Measurements from ENCODE around the gene WWOX. TPM values are rescaled to one million over a fixed set of nuclear protein-coding genes. Genes with fewer than 3 reads are reported as not detected.
A peak's percentile ranks its signal among the peaks of the same experiment; 100 is the strongest.
"Not testable (repeated sequence)": the region's sequence is repeated elsewhere in the genome, so short reads cannot be mapped to it uniquely, and the experiment has no call there.

The WWOX gene
- total RNA-seq, 1 experiment from 2014 or later, result 79.9 TPM

- intact Hi-C loops (cut with micrococcal nuclease; ENCODE audit: unreplicated experiment), result no loop called here
- no peaks in the 10 kb centered on the region for H3K9me3 ChIP-seq (ENCODE audit: low read depth, low read length, poor library complexity, severe bottlenecking)
- CTCF ChIA-PET, result no interaction called here
- H3K27ac ChIP-seq (ENCODE audit: low read depth, low read length, poor library complexity, severe bottlenecking), result no peak overlapping the region
- POLR2A ChIA-PET (ENCODE audit: low non-redundant PET), result no interaction called here
- H3K4me1 ChIP-seq (ENCODE audit: insufficient read depth, low read length, poor library complexity, severe bottlenecking), result no peaks in the 10 kb centered on the region
- no peak overlapping the region for H3K4me3 ChIP-seq (ENCODE audit: low read depth, low read length, poor library complexity, severe bottlenecking)
- H3K27me3 ChIP-seq (replicated peaks; ENCODE audit: insufficient read depth, low read depth, low read length, poor library complexity), result no peaks in the 10 kb centered on the region
- no TSS peak for BruUV-seq (replicated peaks)
- TF ChIP-seq EZH2 (IDR thresholded peaks at IDR 0.05; ENCODE audit: borderline replicate concordance, low read depth, low read length, poor library complexity, severe bottlenecking) (no peak), CTCF (conservative IDR thresholded peaks at IDR 0.05; ENCODE audit: low read depth, low read length) (no peak)
- no peak for DNase-seq (ENCODE audit: low spot score)
- no peaks in the 10 kb centered on the region for H3K36me3 ChIP-seq (ENCODE audit: insufficient read depth, low read length, poor library complexity, severe bottlenecking)
These were observed 1158.6 kb downstream of the WWOX start for GRCh38 chr16:79257953-79258490.

- DNase-seq (ENCODE audit: low spot score); BruUV-seq (replicated peaks); intact Hi-C loops (cut with micrococcal nuclease; ENCODE audit: unreplicated experiment); POLR2A ChIA-PET (ENCODE audit: low non-redundant PET); CTCF ChIA-PET; H3K36me3 ChIP-seq (ENCODE audit: insufficient read depth, low read length, poor library complexity, severe bottlenecking); H3K9me3 ChIP-seq (ENCODE audit: low read depth, low read length, poor library complexity, severe bottlenecking); H3K27me3 ChIP-seq (replicated peaks; ENCODE audit: insufficient read depth, low read depth, low read length, poor library complexity); H3K27ac ChIP-seq (ENCODE audit: low read depth, low read length, poor library complexity, severe bottlenecking); H3K4me1 ChIP-seq (ENCODE audit: insufficient read depth, low read length, poor library complexity, severe bottlenecking); H3K4me3 ChIP-seq (ENCODE audit: low read depth, low read length, poor library complexity, severe bottlenecking): not testable (repeated sequence)
These were observed 1161.4 kb downstream of the WWOX start for GRCh38 chr16:79260890-79261289.

GRCh38 chr16:79261481-79261940 is 1162.1 kb downstream of the WWOX start:
- Histone ChIP-seq H3K27ac (ENCODE audit: low read depth, low read length, poor library complexity, severe bottlenecking) (no peak overlapping the region), H3K4me3 (ENCODE audit: low read depth, low read length, poor library complexity, severe bottlenecking) (no peak overlapping the region), H3K4me1 (ENCODE audit: insufficient read depth, low read length, poor library complexity, severe bottlenecking) (no peaks in the 10 kb centered on the region), H3K36me3 (ENCODE audit: insufficient read depth, low read length, poor library complexity, severe bottlenecking) (no peaks in the 10 kb centered on the region), H3K9me3 (ENCODE audit: low read depth, low read length, poor library complexity, severe bottlenecking) (no peaks in the 10 kb centered on the region), H3K27me3 (replicated peaks; ENCODE audit: insufficient read depth, low read depth, low read length, poor library complexity) (no peaks in the 10 kb centered on the region)
- ChIA-PET CTCF (no interaction called here), POLR2A (ENCODE audit: low non-redundant PET) (no interaction called here)
- peak; percentile 61 for TF ChIP-seq CTCF (conservative IDR thresholded peaks at IDR 0.05; ENCODE audit: low read depth, low read length)
- no peak for TF ChIP-seq EZH2 (IDR thresholded peaks at IDR 0.05; ENCODE audit: borderline replicate concordance, low read depth, low read length, poor library complexity, severe bottlenecking)
- no TSS peak for BruUV-seq (replicated peaks)
- intact Hi-C loops (cut with micrococcal nuclease; ENCODE audit: unreplicated experiment), result no loop called here
- peak; percentile 21 for DNase-seq (ENCODE audit: low spot score)

- BruUV-seq (replicated peaks), result no TSS peak
- ChIA-PET CTCF (no interaction called here), POLR2A (ENCODE audit: low non-redundant PET) (no interaction called here)
- Histone ChIP-seq H3K4me3 (ENCODE audit: low read depth, low read length, poor library complexity, severe bottlenecking) (no peak overlapping the region), H3K4me1 (ENCODE audit: insufficient read depth, low read length, poor library complexity, severe bottlenecking) (no peaks in the 10 kb centered on the region), H3K36me3 (ENCODE audit: insufficient read depth, low read length, poor library complexity, severe bottlenecking) (no peaks in the 10 kb centered on the region), H3K27me3 (replicated peaks; ENCODE audit: insufficient read depth, low read depth, low read length, poor library complexity) (no peaks in the 10 kb centered on the region), H3K9me3 (ENCODE audit: low read depth, low read length, poor library complexity, severe bottlenecking) (no peaks in the 10 kb centered on the region), H3K27ac (ENCODE audit: low read depth, low read length, poor library complexity, severe bottlenecking) (no peak overlapping the region)
- intact Hi-C loops (cut with micrococcal nuclease; ENCODE audit: unreplicated experiment), result no loop called here
- no peak for TF ChIP-seq EZH2 (IDR thresholded peaks at IDR 0.05; ENCODE audit: borderline replicate concordance, low read depth, low read length, poor library complexity, severe bottlenecking)
- TF ChIP-seq CTCF (conservative IDR thresholded peaks at IDR 0.05; ENCODE audit: low read depth, low read length), result no peak
- no peak for DNase-seq (ENCODE audit: low spot score)
These were observed 1162.6 kb downstream of the WWOX start for GRCh38 chr16:79261944-79262552.

Data from A673 (cell line).